ENCODE data around the gene CFAP74. TPM values are rescaled to one million over a fixed set of nuclear protein-coding genes. Genes with fewer than 3 reads are reported as not detected.
A peak's percentile ranks its signal among the peaks of the same experiment; 100 is the strongest.

CFAP74 gene
- polyA plus RNA-seq, 1 experiment, result not detected

GRCh38 chr1:1883092-1883873 is 120.3 kb downstream of the CFAP74 start:
- Histone ChIP-seq H3K27ac (ENCODE audit: low read depth, low read length) (peak overlapping the region; percentile 73), H3K27me3 (ENCODE audit: control insufficient read depth, insufficient read depth, low read length) (no peaks in the 10 kb centered on the region), H3K4me3 (ENCODE audit: low read depth, low read length) (no peak overlapping the region), H3K9me3 (ENCODE audit: control insufficient read depth, insufficient read depth, low read length) (no peaks in the 10 kb centered on the region)
- no peak for TF ChIP-seq CTCF (IDR thresholded peaks at IDR 0.05; ENCODE audit: low read depth, low read length)
- no peak for DNase-seq (ENCODE audit: low read depth, low spot score)
- CTCF ChIA-PET, result interaction anchor here (0.7 to 0.9 kb wide), 2 partner anchors 23 to 484 kb away, joined by 4 to 5 read pairs; partner anchors contain the start of gene CCNL2
- POLR2A ChIA-PET, result interaction anchor here (0.7 to 1.2 kb wide), 3 partner anchors 9 to 35 kb away, joined by 3 to 11 read pairs (median 5); no protein-coding TSS in a partner anchor

- POLR2A ChIA-PET, result interaction anchor here (1.0 kb wide), 1 partner anchor 10 kb away, joined by 3 read pairs; no protein-coding TSS in a partner anchor
- no peak overlapping the region for H3K4me3 ChIP-seq (ENCODE audit: low read depth, low read length)
- H3K27me3 ChIP-seq (ENCODE audit: control insufficient read depth, insufficient read depth, low read length), result no peaks in the 10 kb centered on the region
- no peak for TF ChIP-seq CTCF (IDR thresholded peaks at IDR 0.05; ENCODE audit: low read depth, low read length)
- H3K9me3 ChIP-seq (ENCODE audit: control insufficient read depth, insufficient read depth, low read length), result no peaks in the 10 kb centered on the region
- DNase-seq (ENCODE audit: low read depth, low spot score), result no peak
- peak overlapping the region; percentile 21 for H3K27ac ChIP-seq (ENCODE audit: low read depth, low read length)
- CTCF ChIA-PET, result no interaction called here
Observed at GRCh38 chr1:1881727-1882126, 121.9 kb downstream of the CFAP74 start.

- Histone ChIP-seq H3K27ac (ENCODE audit: low read depth, low read length) (no peak overlapping the region), H3K27me3 (ENCODE audit: control insufficient read depth, insufficient read depth, low read length) (no peaks in the 10 kb centered on the region), H3K4me3 (ENCODE audit: low read depth, low read length) (no peak overlapping the region), H3K9me3 (ENCODE audit: control insufficient read depth, insufficient read depth, low read length) (no peaks in the 10 kb centered on the region)
- ChIA-PET CTCF (interaction anchor here (1.3 kb wide), 1 partner anchor 22 kb away, joined by 5 read pairs; no protein-coding TSS in a partner anchor), POLR2A (no interaction called here)
- no peak for DNase-seq (ENCODE audit: low read depth, low spot score)
- TF ChIP-seq CTCF (IDR thresholded peaks at IDR 0.05; ENCODE audit: low read depth, low read length), result no peak
Observed at GRCh38 chr1:1880617-1881312, 122.8 kb downstream of the CFAP74 start.

- POLR2A ChIA-PET, result interaction anchor here (0.7 kb wide), 1 partner anchor 15 kb away, joined by 8 read pairs; no protein-coding TSS in a partner anchor
Observed at GRCh38 chr1:1879942-1880341, 123.6 kb downstream of the CFAP74 start.

More at GRCh38 chr1:1879942-1880341, 123.6 kb downstream of the CFAP74 start:
- Histone ChIP-seq H3K4me3 (ENCODE audit: low read depth, low read length) (no peak overlapping the region), H3K27ac (ENCODE audit: low read depth, low read length) (no peak overlapping the region), H3K9me3 (ENCODE audit: control insufficient read depth, insufficient read depth, low read length) (peaks cover under 1% of the 10 kb centered on the region; the same call in 1 of the 2 replicates), H3K27me3 (ENCODE audit: control insufficient read depth, insufficient read depth, low read length) (no peaks in the 10 kb centered on the region)
- TF ChIP-seq CTCF (IDR thresholded peaks at IDR 0.05; ENCODE audit: low read depth, low read length), result no peak
- CTCF ChIA-PET, result interaction anchor here (0.6 to 1.3 kb wide), 2 partner anchors 11 to 21 kb away, joined by 3 to 5 read pairs; no protein-coding TSS in a partner anchor
- DNase-seq (ENCODE audit: low read depth, low spot score), result no peak

Measured in AG04450 (cell line).